ENCODE measurements around the gene UBE2F. TPM values are rescaled to one million over a fixed set of nuclear protein-coding genes. Genes with fewer than 3 reads are reported as not detected.
A peak's percentile ranks its signal among the peaks of the same experiment; 100 is the strongest.
"Not testable (repeated sequence)": the region's sequence is repeated elsewhere in the genome, so short reads cannot be mapped to it uniquely, and the experiment has no call there.

The UBE2F gene
- total RNA-seq, 2 donors from 2014 or later, result 58.3 to 59.2 TPM

GRCh38 chr2:237980087-237980486 lies 13.3 kb downstream of the UBE2F start:
- Histone ChIP-seq H3K4me1 (ENCODE audit: control insufficient read depth, insufficient read depth, low read length) (no peaks in the 10 kb centered on the region), H3K27me3 (ENCODE audit: control insufficient read depth, insufficient read depth, low read length, poor library complexity, severe bottlenecking) (no peaks in the 10 kb centered on the region), H3K36me3 (ENCODE audit: control insufficient read depth, insufficient read depth, low read length) (peaks cover 12% of the 10 kb centered on the region), H3K9me3 (ENCODE audit: control insufficient read depth, low read length) (no peaks in the 10 kb centered on the region), H3K9ac (ENCODE audit: extremely low read depth, low read length, poor library complexity, severe bottlenecking) (no peak overlapping the region), H3K27ac (ENCODE audit: low read depth, low read length) (no peak overlapping the region), H3K4me3 (ENCODE audit: low read length) (no peak overlapping the region)
- no peak overlapping the region for H3K4me3 Mint-ChIP-seq
- peak overlapping the region; percentile 28 for H3K27ac Mint-ChIP-seq
- 50% methylated on average over 1 of the region's 1 CpG; no CpG with 5 or more reads in 1 of the 2 experiments for WGBS, 2 experiments (ENCODE audit: insufficient coverage in 1 of 2, insufficient read length in 1 of 2)
- no peak for TF ChIP-seq CTCF (conservative IDR thresholded peaks at IDR 0.05)
- H3K9me3 Mint-ChIP-seq, result no peaks in the 10 kb centered on the region
- H3K36me3 Mint-ChIP-seq (ENCODE audit: low read depth), result peaks cover 20% of the 10 kb centered on the region
- no peaks in the 10 kb centered on the region for H3K27me3 Mint-ChIP-seq (ENCODE audit: insufficient read depth)
- DNase-seq, result no peak
- peaks cover 23% of the 10 kb centered on the region for H3K4me1 Mint-ChIP-seq

DNA sequence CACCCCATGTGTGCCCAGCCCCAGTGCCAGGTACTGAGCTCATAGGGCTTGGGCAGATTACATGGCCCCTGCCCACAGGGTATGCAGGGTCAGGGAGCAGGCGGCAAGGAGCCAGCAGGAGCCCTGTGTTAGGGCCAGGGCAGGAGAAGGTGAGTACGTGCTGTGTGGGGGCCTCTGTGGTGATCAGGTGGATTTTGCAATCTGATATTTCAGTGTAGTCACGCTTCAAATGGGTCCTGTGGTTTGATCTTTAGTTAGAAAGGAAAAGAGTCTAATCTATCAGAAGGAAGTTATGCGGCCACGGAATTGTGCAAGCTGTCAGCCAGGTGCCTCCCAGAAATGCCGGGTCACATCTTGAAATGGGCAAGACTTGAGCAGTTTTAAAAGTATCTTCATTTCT lies 13.9 kb downstream of the UBE2F start:
- Histone ChIP-seq H3K9ac (ENCODE audit: extremely low read depth, low read length, poor library complexity, severe bottlenecking) (no peak overlapping the region), H3K27me3 (ENCODE audit: control insufficient read depth, insufficient read depth, low read length, poor library complexity, severe bottlenecking) (no peaks in the 10 kb centered on the region), H3K9me3 (ENCODE audit: control insufficient read depth, low read length) (no peaks in the 10 kb centered on the region), H3K27ac (ENCODE audit: low read depth, low read length) (no peak overlapping the region), H3K4me3 (ENCODE audit: low read length) (no peak overlapping the region), H3K4me1 (ENCODE audit: control insufficient read depth, insufficient read depth, low read length) (no peaks in the 10 kb centered on the region), H3K36me3 (ENCODE audit: control insufficient read depth, insufficient read depth, low read length) (peaks cover 12% of the 10 kb centered on the region)
- no peak for DNase-seq
- WGBS, 2 experiments (ENCODE audit: insufficient coverage in 1 of 2, insufficient read length in 1 of 2), result 97 to 98% methylated on average over 5 to 6 of the region's 6 CpGs
- Mint-ChIP-seq H3K4me1 (peaks cover 22% of the 10 kb centered on the region), H3K36me3 (ENCODE audit: low read depth) (peaks cover 21% of the 10 kb centered on the region), H3K27ac (peak overlapping the region; percentile 28), H3K4me3 (no peak overlapping the region), H3K9me3 (no peaks in the 10 kb centered on the region), H3K27me3 (ENCODE audit: insufficient read depth) (no peaks in the 10 kb centered on the region)
- no peak for TF ChIP-seq CTCF (conservative IDR thresholded peaks at IDR 0.05)

DNA sequence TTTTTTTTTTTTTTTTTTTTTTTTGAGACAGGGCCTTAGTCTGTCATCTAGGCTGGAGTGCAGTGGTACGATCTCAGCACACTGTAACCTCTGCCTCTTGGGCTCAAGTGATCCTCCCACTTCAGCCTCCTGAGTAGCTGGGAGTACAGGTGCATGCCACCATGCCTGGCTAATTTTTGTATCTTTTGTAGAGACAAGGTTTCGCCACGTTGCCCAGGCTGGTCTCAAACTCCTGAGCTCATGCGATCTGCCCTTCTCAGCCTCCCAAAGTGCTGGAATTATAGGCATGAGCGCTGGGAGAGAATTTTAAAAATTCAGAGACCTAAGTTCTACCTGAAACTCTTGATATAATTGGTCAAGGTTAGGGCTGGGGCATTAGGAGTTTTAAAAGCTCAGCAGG lies 14.8 kb downstream of the UBE2F start:
- not testable (repeated sequence) for H3K9me3 Mint-ChIP-seq; H3K4me1 ChIP-seq (ENCODE audit: control insufficient read depth, insufficient read depth, low read length)
- WGBS, 2 experiments (ENCODE audit: insufficient coverage in 1 of 2, insufficient read length in 1 of 2), result 94 to 97% methylated on average over 4 to 5 of the region's 5 CpGs

More for the DNA sequence above, 14.8 kb downstream of the UBE2F start:
- peaks cover 16% of the 10 kb centered on the region for H3K36me3 ChIP-seq (ENCODE audit: control insufficient read depth, insufficient read depth, low read length)
- not testable (repeated sequence) for H3K27me3 Mint-ChIP-seq (ENCODE audit: insufficient read depth); DNase-seq; H3K27ac Mint-ChIP-seq; H3K27ac ChIP-seq (ENCODE audit: low read depth, low read length); H3K4me3 Mint-ChIP-seq; H3K27me3 ChIP-seq (ENCODE audit: control insufficient read depth, insufficient read depth, low read length, poor library complexity, severe bottlenecking); H3K9me3 ChIP-seq (ENCODE audit: control insufficient read depth, low read length); H3K4me3 ChIP-seq (ENCODE audit: low read length); H3K9ac ChIP-seq (ENCODE audit: extremely low read depth, low read length, poor library complexity, severe bottlenecking)
- H3K36me3 Mint-ChIP-seq (ENCODE audit: low read depth), result peaks cover 23% of the 10 kb centered on the region
- H3K4me1 Mint-ChIP-seq, result peaks cover 16% of the 10 kb centered on the region
